WERI-Rb-1 (cell line): ENCODE results near the gene ATP10A.
A peak's percentile ranks its signal among the peaks of the same experiment; 100 is the strongest.

Source experiments
- DNase-seq: peaks from one replicate; pipeline ENCODE4 v3.0.0-alpha.2; 2020
- H3K27ac ChIP-seq: fragments of 250-450 bp; sonication (Bioruptor Pico); 2 replicates; pipeline ENCODE4 v1.5.1; 2020; ENCODE audit warnings: mild to moderate bottlenecking, moderate library complexity
- H3K27me3 ChIP-seq: fragments of 250-450 bp; sonication (Bioruptor Pico); 2 replicates; pipeline ENCODE4 v1.5.1; 2021; ENCODE audit warnings: mild to moderate bottlenecking, low read depth, moderate library complexity; ENCODE audit not compliant: insufficient read depth, severe bottlenecking
- H3K36me3 ChIP-seq: fragments of 250-450 bp; sonication (Bioruptor Pico); 2 replicates; pipeline ENCODE4 v1.5.1; 2020; ENCODE audit warnings: mild to moderate bottlenecking, moderate library complexity
- H3K4me3 ChIP-seq: 2 replicates; pipeline ENCODE4 v1.5.1; 2011; ENCODE audit warnings: low read depth, mild to moderate bottlenecking, control low read depth, low read length
- H3K9me3 ChIP-seq: fragments of 250-450 bp; sonication (Bioruptor Pico); 2 replicates; pipeline ENCODE4 v1.5.1; 2021; ENCODE audit warnings: mild to moderate bottlenecking, moderate library complexity; ENCODE audit not compliant: severe bottlenecking
- CTCF ChIP-seq: IDR thresholded peaks from 2 replicates; pipeline ENCODE4 v1.5.1; 2011; ENCODE audit warnings: low read depth, mild to moderate bottlenecking, control low read depth, inconsistent platforms, low read length

Gene ATP10A

GRCh38 chr15:25712192-25712960 lies 150.8 kb downstream of the ATP10A start:
- no peaks in the 10 kb centered on the region for H3K9me3 ChIP-seq
- TF ChIP-seq CTCF: no peak
- no peaks in the 10 kb centered on the region for H3K36me3 ChIP-seq

GRCh38 chr15:25711691-25712090 lies 151.4 kb downstream of the ATP10A start:
- no peak for TF ChIP-seq CTCF
- Histone ChIP-seq H3K4me3 (no peak overlapping the region), H3K27me3 (no peaks in the 10 kb centered on the region), H3K9me3 (no peaks in the 10 kb centered on the region), H3K27ac (no peak overlapping the region), H3K36me3 (no peaks in the 10 kb centered on the region)
- DNase-seq: no peak

More at GRCh38 chr15:25712192-25712960, 150.8 kb downstream of the ATP10A start:
- DNase-seq: no peak
- no peaks in the 10 kb centered on the region for H3K27me3 ChIP-seq
- H3K4me3 ChIP-seq: no peak overlapping the region
- H3K27ac ChIP-seq: no peak overlapping the region

GRCh38 chr15:25711164-25711563 lies 152.0 kb downstream of the ATP10A start:
- Histone ChIP-seq H3K27ac (no peak overlapping the region), H3K27me3 (no peaks in the 10 kb centered on the region), H3K9me3 (no peaks in the 10 kb centered on the region), H3K4me3 (no peak overlapping the region), H3K36me3 (no peaks in the 10 kb centered on the region)
- no peak for DNase-seq
- no peak for TF ChIP-seq CTCF

- H3K27me3 ChIP-seq: no peaks in the 10 kb centered on the region
- no peaks in the 10 kb centered on the region for H3K9me3 ChIP-seq
- H3K36me3 ChIP-seq: no peaks in the 10 kb centered on the region
- H3K4me3 ChIP-seq: no peak overlapping the region
- TF ChIP-seq CTCF: peak; percentile 97
- peak; percentile 72 for DNase-seq
- H3K27ac ChIP-seq: no peak overlapping the region
Observed at GRCh38 chr15:25710184-25710583, 152.9 kb downstream of the ATP10A start.

- no peak for DNase-seq
Observed at GRCh38 chr15:25709437-25710159, 153.5 kb downstream of the ATP10A start.

More at GRCh38 chr15:25709437-25710159, 153.5 kb downstream of the ATP10A start:
- TF ChIP-seq CTCF: no peak
- no peaks in the 10 kb centered on the region for H3K36me3 ChIP-seq
- no peak overlapping the region for H3K4me3 ChIP-seq
- no peaks in the 10 kb centered on the region for H3K27me3 ChIP-seq
- H3K9me3 ChIP-seq: no peaks in the 10 kb centered on the region
- H3K27ac ChIP-seq: no peak overlapping the region
